Adrenal gland (tissue), 5 donors: ENCODE data around the gene PAQR7.

ENCODE experiments used
- CTCF ChIP-seq, 6 experiments: fragments of 450-650 bp in 4 of 6; fragments of 200-600 bp in 2 of 6; sonication (generic) in 1 of 6; IDR thresholded peaks; 1 replicate in 5 of 6; 2 replicates in 1 of 6; pipeline versions ENCODE4 v1.5.1 to v1.8.0; 2016 to 2021; ENCODE audit warnings: antibody characterized with exemption in 6 of 6, mild to moderate bottlenecking in 2 of 6, moderate library complexity in 1 of 6
- POLR2A ChIP-seq, 2 donors: fragments of 450-650 bp; IDR thresholded peaks; one replicate each; pipeline ENCODE4 v1.6.1; 2017; ENCODE audit warnings: antibody characterized with exemption in 2 of 2, mild to moderate bottlenecking in 2 of 2, moderate library complexity in 1 of 2
- donor health status: DM: no; HTN: no; CAD: no.

DNA sequence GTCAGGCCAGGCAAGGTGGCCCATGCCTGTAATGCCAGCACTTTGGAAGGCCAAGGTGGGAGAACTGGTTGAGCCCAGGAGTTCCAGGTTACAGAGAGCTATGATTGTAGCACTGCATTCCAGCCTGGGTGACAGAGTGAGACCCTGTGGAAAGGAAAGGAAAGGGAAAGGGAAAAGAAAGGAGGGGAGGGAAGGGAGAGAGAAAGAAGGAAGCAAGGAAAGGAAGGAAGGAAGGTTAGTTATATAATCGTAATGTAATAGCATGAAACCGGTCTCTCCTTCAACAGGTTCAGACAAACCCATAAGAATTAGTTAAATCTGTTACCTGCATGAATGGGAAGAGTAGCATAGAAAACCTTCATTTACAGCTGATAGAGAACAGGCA lies 1.2 kb upstream of the PAQR7 start:
- TF ChIP-seq CTCF (IDR thresholded peaks at IDR 0.05) (no peak), POLR2A (IDR thresholded peaks at IDR 0.05) (no peak)
